GM23338 (cell line): ENCODE measurements around the gene TRAF1. TPM values are rescaled to one million over a fixed set of nuclear protein-coding genes. Genes with fewer than 3 reads are reported as not detected.
A peak's percentile ranks its signal among the peaks of the same experiment; 100 is the strongest.

Experiments used
- ATAC-seq: fragments of 200-7000 bp; cut with Tn5 transposase; 3 replicates; pipeline ENCODE4 v1.9.1; 2020
- DNase-seq: peaks from one replicate; pipeline ENCODE4 v3.0.0-alpha.2; 2015; ENCODE audit warnings: low spot score
- H2AFZ ChIP-seq: fragments of 200-600 bp; sonication (generic); 2 replicates; pipeline ENCODE4 v1.8.0; 2016; ENCODE audit warnings: antibody characterized with exemption, mild to moderate bottlenecking, moderate library complexity
- H3F3A ChIP-seq: fragments of 200-600 bp; sonication (generic); replicated peaks from 2 replicates; pipeline ENCODE4 v1.8.0; 2017; ENCODE audit warnings: antibody characterized with exemption, mixed run types, low read depth
- H3K27ac ChIP-seq: fragments of 200-600 bp; sonication (generic); 2 replicates; pipeline ENCODE4 v1.6.1; 2016; ENCODE audit warnings: low read depth
- H3K27me3 ChIP-seq: fragments of 200-600 bp; sonication (generic); 2 replicates; pipeline ENCODE4 v1.8.0; 2016; ENCODE audit warnings: mild to moderate bottlenecking, mixed run types, moderate library complexity; ENCODE audit not compliant: insufficient read depth
- H3K36me3 ChIP-seq: fragments of 200-600 bp; sonication (generic); 2 replicates; pipeline ENCODE4 v1.8.0; 2016; ENCODE audit warnings: mild to moderate bottlenecking; ENCODE audit not compliant: insufficient read depth
- H3K4me1 ChIP-seq: fragments of 200-600 bp; sonication (generic); 2 replicates; pipeline ENCODE4 v1.8.0; 2016; ENCODE audit warnings: mild to moderate bottlenecking, moderate library complexity; ENCODE audit not compliant: insufficient read depth
- H3K4me2 ChIP-seq: fragments of 200-600 bp; sonication (generic); 2 replicates; pipeline ENCODE4 v1.7.1; 2017; ENCODE audit warnings: mixed run types
- H3K4me3 ChIP-seq: fragments of 200-600 bp; sonication (generic); 2 replicates; pipeline ENCODE4 v1.6.1; 2016; ENCODE audit warnings: mixed run types
- H3K79me2 ChIP-seq: fragments of 200-600 bp; sonication (generic); replicated peaks from 2 replicates; pipeline ENCODE4 v1.8.0; 2017; ENCODE audit warnings: mild to moderate bottlenecking; ENCODE audit not compliant: insufficient read depth
- H3K9me2 ChIP-seq: fragments of 200-600 bp; sonication (generic); 2 replicates; pipeline ENCODE4 v1.8.0; 2017; ENCODE audit not compliant: insufficient read depth
- H4K20me1 ChIP-seq: fragments of 200-600 bp; sonication (generic); replicated peaks from 2 replicates; pipeline ENCODE4 v1.8.0; 2017; ENCODE audit warnings: mild to moderate bottlenecking; ENCODE audit not compliant: insufficient read depth
- H3K27ac Mint-ChIP-seq: 2 replicates; pipeline ENCODE4 v1.8.0; 2020; ENCODE audit warnings: inconsistent platforms, mild to moderate bottlenecking, moderate library complexity, mixed read lengths
- H3K27me3 Mint-ChIP-seq: 3 replicates; pipeline ENCODE4 v1.8.0; 2022; ENCODE audit warnings: low read depth, mild to moderate bottlenecking, moderate library complexity, mixed read lengths, inconsistent platforms; ENCODE audit not compliant: insufficient read depth, poor library complexity
- H3K36me3 Mint-ChIP-seq: 3 replicates; pipeline ENCODE4 v1.8.0; 2021; ENCODE audit warnings: low read depth, mild to moderate bottlenecking, inconsistent platforms, moderate library complexity, mixed read lengths
- H3K4me1 Mint-ChIP-seq: 3 replicates; pipeline ENCODE4 v1.8.0; 2020; ENCODE audit warnings: mild to moderate bottlenecking, inconsistent platforms, mixed read lengths
- H3K4me3 Mint-ChIP-seq: 3 replicates; pipeline ENCODE4 v1.8.0; 2021; ENCODE audit warnings: moderate library complexity, mild to moderate bottlenecking, inconsistent platforms, mixed read lengths
- H3K9me3 Mint-ChIP-seq: 3 replicates; pipeline ENCODE4 v1.8.0; 2020; ENCODE audit warnings: moderate library complexity, mild to moderate bottlenecking, inconsistent platforms, mixed read lengths
- CTCF ChIP-seq, 2 experiments: fragments of 200-600 bp in 1 of 2; sonication (generic) in 1 of 2; conservative IDR thresholded peaks; 2 replicates each; pipeline versions ENCODE4 v1.5.1 to v1.6.1; 2016 to 2017; ENCODE audit warnings: antibody characterized with exemption in 2 of 2, low read depth in 2 of 2, mild to moderate bottlenecking in 2 of 2, moderate library complexity in 1 of 2
- ETS1 ChIP-seq: IDR thresholded peaks from 2 replicates; pipeline ENCODE4 v1.6.1; 2016; ENCODE audit warnings: antibody characterized with exemption
- EZH2 ChIP-seq: fragments of 200-600 bp; sonication (generic); IDR thresholded peaks from one replicate; pipeline ENCODE4 v1.8.0; 2017; ENCODE audit warnings: antibody characterized with exemption, mild to moderate bottlenecking, low read depth; ENCODE audit not compliant: unreplicated experiment
- EZH2phosphoT487 ChIP-seq: fragments of 200-600 bp; sonication (generic); IDR thresholded peaks from one replicate; pipeline ENCODE4 v1.8.1; 2018; ENCODE audit warnings: antibody characterized with exemption; ENCODE audit not compliant: unreplicated experiment
- JUNB ChIP-seq: IDR thresholded peaks from one replicate; pipeline ENCODE4 v1.6.1; 2016; ENCODE audit warnings: antibody characterized with exemption; ENCODE audit not compliant: unreplicated experiment
- NANOG ChIP-seq: IDR thresholded peaks from 2 replicates; pipeline ENCODE4 v1.6.1; 2016; ENCODE audit warnings: antibody characterized with exemption, borderline replicate concordance
- POLR2AphosphoS5 ChIP-seq: IDR thresholded peaks from 2 replicates; pipeline ENCODE4 v1.6.1; 2016; ENCODE audit warnings: antibody characterized with exemption, low read depth
- REST ChIP-seq: IDR thresholded peaks from one replicate; pipeline ENCODE4 v1.6.1; 2018; ENCODE audit warnings: antibody characterized with exemption; ENCODE audit not compliant: unreplicated experiment
- ZNF114 ChIP-seq: fragments of 250-450 bp; sonication (Bioruptor Pico); IDR thresholded peaks from 2 replicates; pipeline ENCODE4 v1.5.0; 2020; ENCODE audit warnings: mild to moderate bottlenecking, moderate library complexity
- ZNF331 ChIP-seq: fragments of 250-450 bp; sonication (Bioruptor Pico); IDR thresholded peaks from 2 replicates; pipeline ENCODE4 v1.5.0; 2020; ENCODE audit warnings: low read depth, mild to moderate bottlenecking, moderate library complexity
- polyA plus RNA-seq: library from polyadenylated mRNA; unstranded; fragments of >200 nt; fragmentation: Nextera tagmentation; extraction: Ambion mirVana; gene quantifications from 2 replicates; pipeline ENCODE4 v1.2.1, GENCODE V29; 2016
- total RNA-seq: library from RNA; depleted of rRNA; stranded (reverse); fragments of >200 nt; shearing (Covaris generic); gene quantifications from 2 replicates; pipeline ENCODE4 v1.2.3, GENCODE V29; 2014

Gene TRAF1
- total and polyA plus RNA-seq, 2 experiments from 2014 or later = 0.39 to 1.4 TPM

GRCh38 chr9:120894321-120895148 lies 32.1 kb downstream of the TRAF1 start:
- H3K4me2 ChIP-seq = peak overlapping the region; percentile 85
- H2AFZ ChIP-seq = peak overlapping the region; percentile 99
- no peaks in the 10 kb centered on the region for H3K79me2 ChIP-seq

GRCh38 chr9:120893611-120894307 lies 32.8 kb downstream of the TRAF1 start:
- no peaks in the 10 kb centered on the region for H3K36me3 ChIP-seq
- peak overlapping the region; percentile 57 for H3K4me3 ChIP-seq
- TF ChIP-seq POLR2AphosphoS5 (no peak), ZNF331 (no peak), REST (no peak), ZNF114 (CRISPR knock-in tag) (no peak), CTCF (conservative IDR thresholded peaks at IDR 0.05; ENCODE audit: low read depth in 2 of 2) (no peak), JUNB (no peak), EZH2 (no peak), EZH2phosphoT487 (no peak)
- Mint-ChIP-seq H3K36me3 (no peaks in the 10 kb centered on the region), H3K27ac (no peak overlapping the region), H3K9me3 (no peaks in the 10 kb centered on the region), H3K4me3 (peak overlapping the region; percentile 32; the same call in 1 of the 3 replicates), H3K27me3 (peaks cover 18% of the 10 kb centered on the region), H3K4me1 (peaks cover 20% of the 10 kb centered on the region)
- H3K4me1 ChIP-seq = peaks cover 9% of the 10 kb centered on the region; the same call in 1 of the 2 replicates
- no peak overlapping the region for H3K27ac ChIP-seq
- H3K27me3 ChIP-seq = peaks cover 21% of the 10 kb centered on the region
- peaks cover 8% of the 10 kb centered on the region for H3F3A ChIP-seq
- H4K20me1 ChIP-seq = no peaks in the 10 kb centered on the region
- ATAC-seq (no peak), DNase-seq (no peak)
- H3K79me2 ChIP-seq = no peaks in the 10 kb centered on the region
- H2AFZ ChIP-seq = peak overlapping the region; percentile 99
- peak overlapping the region; percentile 85 for H3K4me2 ChIP-seq
- no peaks in the 10 kb centered on the region for H3K9me2 ChIP-seq

More at GRCh38 chr9:120894321-120895148, 32.1 kb downstream of the TRAF1 start:
- Mint-ChIP-seq H3K9me3 (no peaks in the 10 kb centered on the region), H3K4me1 (peaks cover 20% of the 10 kb centered on the region), H3K27ac (no peak overlapping the region), H3K4me3 (peak overlapping the region; percentile 61; the same call in 2 of the 3 replicates), H3K27me3 (peaks cover 19% of the 10 kb centered on the region), H3K36me3 (no peaks in the 10 kb centered on the region)
- H3K27me3 ChIP-seq = peaks cover 21% of the 10 kb centered on the region
- no peak overlapping the region for H3K27ac ChIP-seq
- H3F3A ChIP-seq = peaks cover 8% of the 10 kb centered on the region
- TF ChIP-seq NANOG = no peak
- no peak for TF ChIP-seq ETS1
- H3K4me3 ChIP-seq = peak overlapping the region; percentile 57
- H3K9me2 ChIP-seq = no peaks in the 10 kb centered on the region
- no peaks in the 10 kb centered on the region for H3K36me3 ChIP-seq
- ATAC-seq = peak; percentile 91
- H3K4me1 ChIP-seq = peaks cover 9% of the 10 kb centered on the region; the same call in 1 of the 2 replicates
- peak; percentile 85 for DNase-seq
- H4K20me1 ChIP-seq = no peaks in the 10 kb centered on the region
